HG03196 (cell line): ENCODE data around the gene NLRP7.

ENCODE experiments used
- ATAC-seq: cut with Tn5 transposase; IDR thresholded peaks from one replicate; pipeline ENCODE4 v1.9.1; 2021; ENCODE audit not compliant: unreplicated experiment

NLRP7 gene

DNA sequence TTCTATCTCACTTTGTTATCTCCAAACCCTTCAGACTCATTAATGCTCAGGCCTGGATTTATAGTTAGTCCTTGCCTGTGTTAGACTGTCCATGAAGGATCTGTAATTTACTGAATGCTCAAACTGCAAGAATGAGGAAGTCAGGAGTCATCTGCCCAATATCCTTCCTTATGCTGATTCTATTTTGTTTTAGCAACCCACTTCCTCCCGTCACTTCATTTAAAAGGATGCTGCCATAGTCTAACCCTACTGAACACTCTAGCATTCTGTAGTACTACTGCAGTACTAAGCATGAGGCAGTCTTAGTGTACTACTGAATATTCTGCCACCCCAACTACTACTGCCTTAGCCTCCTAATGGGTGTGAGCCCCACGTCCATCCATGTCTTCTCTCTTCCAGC lies 71.8 kb downstream of the NLRP7 start:
- ATAC-seq, result no peak

DNA sequence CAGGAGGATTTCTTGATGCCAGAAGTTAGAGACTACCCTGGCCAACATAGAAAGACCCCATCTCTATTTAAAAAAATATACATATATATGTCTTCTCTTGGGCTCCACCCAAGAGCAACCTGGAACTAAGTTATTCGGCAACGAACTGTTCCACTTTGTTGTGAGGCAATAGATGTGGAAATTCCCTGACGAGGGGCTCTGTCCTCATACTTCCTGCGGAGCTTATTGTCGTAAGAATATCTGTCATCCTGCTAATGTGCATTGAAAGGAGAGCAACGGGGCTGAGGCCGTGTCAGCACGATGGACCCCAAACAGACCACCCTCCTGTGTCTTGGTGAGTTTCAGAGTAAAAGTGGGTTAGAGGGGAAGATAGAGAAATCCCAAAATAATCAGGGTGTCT lies 73.3 kb downstream of the NLRP7 start, which contains the start of gene FCAR:
TSS of gene FCAR (plus strand) at position 246 of the 400 bp plus-strand sequence. CDS start at position 301, 55 bp downstream.
- ATAC-seq, result no peak
